H9 (cell line): ENCODE measurements around the gene TPRG1. TPM values are rescaled to one million over a fixed set of nuclear protein-coding genes. Genes with fewer than 3 reads are reported as not detected.

Experiments
- DNase-seq: peaks from one replicate; pipeline ENCODE4 v3.0.0-alpha.2; 2017
- H2AFZ ChIP-seq: one replicate; pipeline ENCODE4 v1.6.1; 2013; ENCODE audit warnings: mild to moderate bottlenecking, low read length, control low read depth, moderate library complexity
- H2AK5ac ChIP-seq: 2 replicates; pipeline ENCODE4 v1.6.1; 2013; ENCODE audit warnings: low read length, control low read depth, mixed read lengths; ENCODE audit not compliant: insufficient read length
- H2BK120ac ChIP-seq: one replicate; pipeline ENCODE4 v1.6.1; 2013; ENCODE audit warnings: low read depth, mild to moderate bottlenecking, low read length, control low read depth, inconsistent platforms; ENCODE audit not compliant: poor library complexity, severe bottlenecking
- H2BK12ac ChIP-seq: 2 replicates; pipeline ENCODE4 v1.6.1; 2013; ENCODE audit warnings: low read length, control low read depth, mixed read lengths, low read depth; ENCODE audit not compliant: insufficient read length
- H2BK15ac ChIP-seq: 2 replicates; pipeline ENCODE4 v1.6.1; 2013; ENCODE audit warnings: low read depth, low read length, control low read depth
- H2BK20ac ChIP-seq: one replicate; pipeline ENCODE4 v1.6.1; 2013; ENCODE audit warnings: low read depth, mild to moderate bottlenecking, low read length, control low read depth, inconsistent platforms; ENCODE audit not compliant: poor library complexity, severe bottlenecking
- H2BK5ac ChIP-seq: 2 replicates; pipeline ENCODE4 v1.6.1; 2013; ENCODE audit warnings: low read length, control low read depth, mixed read lengths; ENCODE audit not compliant: insufficient read length
- H3K14ac ChIP-seq: 2 replicates; pipeline ENCODE4 v1.6.1; 2013; ENCODE audit warnings: low read length, control low read depth; ENCODE audit not compliant: insufficient read depth
- H3K18ac ChIP-seq: 2 replicates; pipeline ENCODE4 v1.6.1; 2013; ENCODE audit warnings: low read depth, mild to moderate bottlenecking, mixed read lengths, low read length, control low read depth; ENCODE audit not compliant: insufficient read length
- H3K23ac ChIP-seq: 2 replicates; pipeline ENCODE4 v1.6.1; 2013; ENCODE audit warnings: low read length, control low read depth, mixed read lengths, low read depth; ENCODE audit not compliant: insufficient read length
- H3K23me2 ChIP-seq: 2 replicates; pipeline ENCODE4 v1.6.1; 2013; ENCODE audit warnings: low read depth, mild to moderate bottlenecking, mixed read lengths, low read length, control low read depth; ENCODE audit not compliant: insufficient read length, poor library complexity, severe bottlenecking
- H3K27ac ChIP-seq: 2 replicates; pipeline ENCODE4 v1.5.1; 2013; ENCODE audit warnings: low read length, control low read depth, mixed read lengths, low read depth; ENCODE audit not compliant: insufficient read length
- H3K27me3 ChIP-seq: 2 replicates; pipeline ENCODE4 v1.6.1; 2013; ENCODE audit warnings: low read length, control low read depth, inconsistent platforms; ENCODE audit not compliant: insufficient read depth
- H3K4ac ChIP-seq: 2 replicates; pipeline ENCODE4 v1.6.1; 2013; ENCODE audit warnings: low read depth, mild to moderate bottlenecking, control low read depth, inconsistent platforms, low read length, moderate library complexity
- H3K4me1 ChIP-seq: 2 replicates; pipeline ENCODE4 v1.6.1; 2013; ENCODE audit warnings: low read length, control low read depth, inconsistent platforms; ENCODE audit not compliant: insufficient read depth
- H3K4me2 ChIP-seq: 2 replicates; pipeline ENCODE4 v1.6.1; 2013; ENCODE audit warnings: low read length, control low read depth, mixed read lengths; ENCODE audit not compliant: insufficient read length, insufficient read depth
- H3K56ac ChIP-seq: 2 replicates; pipeline ENCODE4 v1.6.1; 2013; ENCODE audit warnings: low read depth, mild to moderate bottlenecking, mixed read lengths, low read length, control low read depth; ENCODE audit not compliant: insufficient read length
- H3K79me1 ChIP-seq: 2 replicates; pipeline ENCODE4 v1.6.1; 2013; ENCODE audit warnings: low read depth, mild to moderate bottlenecking, moderate library complexity, low read length, control low read depth, inconsistent platforms; ENCODE audit not compliant: insufficient read depth, poor library complexity, severe bottlenecking
- H3K79me2 ChIP-seq: 2 replicates; pipeline ENCODE4 v1.6.1; 2013; ENCODE audit warnings: low read length, control low read depth, inconsistent platforms; ENCODE audit not compliant: insufficient read depth
- H3K9ac ChIP-seq: 2 replicates; pipeline ENCODE4 v1.6.1; 2013; ENCODE audit warnings: low read length, control low read depth, mixed read lengths; ENCODE audit not compliant: insufficient read length; ENCODE audit errors: extremely low read depth
- H3K9me3 ChIP-seq: one replicate; pipeline ENCODE4 v1.6.1; 2013; ENCODE audit warnings: low read depth, low read length, inconsistent platforms; ENCODE audit not compliant: control insufficient read depth
- H3T11ph ChIP-seq: one replicate; pipeline ENCODE4 v1.6.1; 2013; ENCODE audit warnings: mild to moderate bottlenecking, low read length, control low read depth, inconsistent platforms
- H4K20me1 ChIP-seq: one replicate; pipeline ENCODE4 v1.6.1; 2013; ENCODE audit not compliant: control insufficient read depth, insufficient read length, insufficient read depth
- H4K5ac ChIP-seq: 2 replicates; pipeline ENCODE4 v1.6.1; 2013; ENCODE audit warnings: low read depth, mild to moderate bottlenecking, mixed read lengths, low read length, control low read depth; ENCODE audit not compliant: insufficient read length
- H4K8ac ChIP-seq: replicated peaks from 2 replicates; pipeline ENCODE4 v1.6.1; 2013; ENCODE audit warnings: low read length, control low read depth, mixed read lengths, low read depth; ENCODE audit not compliant: insufficient read length
- H4K91ac ChIP-seq: 2 replicates; pipeline ENCODE4 v1.6.1; 2013; ENCODE audit warnings: low read depth, mild to moderate bottlenecking, moderate library complexity, mixed read lengths, low read length, control low read depth; ENCODE audit not compliant: insufficient read length
- H3K27ac Mint-ChIP-seq, 3 experiments: 2 replicates in 2 of 3; 3 replicates in 1 of 3; pipeline ENCODE4 v1.8.0; 2020 to 2021; ENCODE audit warnings: mixed read lengths in 3 of 3, mild to moderate bottlenecking in 1 of 3, moderate library complexity in 1 of 3
- H3K27me3 Mint-ChIP-seq: 2 replicates; pipeline ENCODE4 v1.8.0; 2021; ENCODE audit warnings: low read depth, mild to moderate bottlenecking, moderate library complexity, mixed read lengths
- H3K36me3 Mint-ChIP-seq, 3 experiments: 2 replicates in 2 of 3; 3 replicates in 1 of 3; pipeline ENCODE4 v1.8.0; 2020 to 2021; ENCODE audit warnings: low read depth in 3 of 3, mixed read lengths in 3 of 3; ENCODE audit not compliant: insufficient read depth in 1 of 3
- H3K4me1 Mint-ChIP-seq, 2 experiments: 2 replicates each; pipeline ENCODE4 v1.8.0; 2020; ENCODE audit warnings: mixed read lengths in 2 of 2
- H3K4me3 Mint-ChIP-seq, 2 experiments: 2 replicates in 1 of 2; 3 replicates in 1 of 2; pipeline ENCODE4 v1.8.0; 2020 to 2021; ENCODE audit warnings: mild to moderate bottlenecking in 2 of 2, mixed read lengths in 2 of 2, moderate library complexity in 1 of 2
- H3K9me3 Mint-ChIP-seq, 2 experiments: 2 replicates in 1 of 2; 3 replicates in 1 of 2; pipeline ENCODE4 v1.8.0; 2020; ENCODE audit warnings: mild to moderate bottlenecking in 2 of 2, mixed read lengths in 2 of 2, moderate library complexity in 1 of 2
- WGBS: extraction: QIAGEN DNeasy Blood & Tissue Kit; methylation state at CpG from one replicate; pipeline ENCODE4 v1.1.7; 2013; ENCODE audit warnings: missing lambda C conversion rate, low lambda C conversion rate, mixed read lengths; ENCODE audit not compliant: insufficient read length; ENCODE audit errors: extremely low coverage; 5-methylcytosine and 5-hydroxymethylcytosine counted together
- total RNA-seq: library from RNA; stranded (reverse); gene quantifications from 2 replicates; pipeline ENCODE4 v1.2.1, GENCODE V29; 2021
- TF ChIP-seq, protein P1 (sequence below): fragments of 200-600 bp; sonication (generic); conservative IDR thresholded peaks from 3 replicates; pipeline ENCODE4 v1.8.0; 2021; ENCODE audit warnings: antibody characterized with exemption, mild to moderate bottlenecking

The TPRG1 gene
- total RNA-seq, 1 experiment from 2014 or later = 0.66 TPM

DNA sequence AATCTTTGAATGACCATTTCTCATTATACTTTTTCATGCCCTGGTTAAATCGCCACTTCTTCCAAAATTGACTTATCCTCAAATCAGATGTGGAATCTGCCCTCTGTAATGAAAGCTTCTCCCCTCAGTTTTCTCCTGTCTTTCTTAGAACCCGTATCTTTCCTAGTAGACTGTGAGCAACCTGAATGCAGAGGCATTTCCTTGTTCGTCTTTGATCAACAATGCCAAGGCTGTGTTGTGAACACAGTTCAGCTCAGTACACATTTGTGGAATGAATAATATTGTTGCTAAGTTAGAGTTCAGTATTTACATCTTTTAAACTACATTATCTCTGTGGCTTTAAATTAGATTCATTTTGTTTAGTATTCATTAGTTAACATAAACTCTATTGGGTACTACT, 123.3 kb downstream of the TPRG1 start:
- Histone ChIP-seq H3K14ac (no peak overlapping the region), H4K5ac (no peak overlapping the region), H3K4ac (no peak overlapping the region), H3K27ac (no peak overlapping the region), H3K79me2 (no peaks in the 10 kb centered on the region), H2BK120ac (no peak overlapping the region), H2AFZ (no peak overlapping the region), H3K56ac (no peak overlapping the region), H2BK20ac (no peak overlapping the region), H3K27me3 (no peaks in the 10 kb centered on the region), H3K4me2 (no peak overlapping the region), H4K8ac (no peak overlapping the region), H2BK12ac (no peak overlapping the region), H3K9ac (no peak overlapping the region), H2AK5ac (no peak overlapping the region), H3T11ph (no peak overlapping the region), H3K23ac (no peak overlapping the region), H2BK5ac (no peak overlapping the region), H4K20me1 (no peaks in the 10 kb centered on the region), H4K91ac (no peak overlapping the region), H3K79me1 (no peaks in the 10 kb centered on the region), H3K9me3 (no peaks in the 10 kb centered on the region), H3K4me1 (no peaks in the 10 kb centered on the region; the same call in 1 of the 2 replicates), H3K23me2 (no peaks in the 10 kb centered on the region), H3K18ac (no peak overlapping the region), H2BK15ac (no peak overlapping the region)
- Mint-ChIP-seq H3K36me3 (peaks cover 0 to 3% (median 0%) of the 10 kb centered on the region in 3 experiments; a peak in 1 of 7 replicates), H3K9me3 (no peaks in the 10 kb centered on the region), H3K4me1 (peaks cover 15 to 19% of the 10 kb centered on the region in 2 experiments), H3K4me3 (no peak overlapping the region), H3K27ac (no peak overlapping the region), H3K27me3 (no peaks in the 10 kb centered on the region)
- DNase-seq = no peak
- TF ChIP-seq, protein P1, sequence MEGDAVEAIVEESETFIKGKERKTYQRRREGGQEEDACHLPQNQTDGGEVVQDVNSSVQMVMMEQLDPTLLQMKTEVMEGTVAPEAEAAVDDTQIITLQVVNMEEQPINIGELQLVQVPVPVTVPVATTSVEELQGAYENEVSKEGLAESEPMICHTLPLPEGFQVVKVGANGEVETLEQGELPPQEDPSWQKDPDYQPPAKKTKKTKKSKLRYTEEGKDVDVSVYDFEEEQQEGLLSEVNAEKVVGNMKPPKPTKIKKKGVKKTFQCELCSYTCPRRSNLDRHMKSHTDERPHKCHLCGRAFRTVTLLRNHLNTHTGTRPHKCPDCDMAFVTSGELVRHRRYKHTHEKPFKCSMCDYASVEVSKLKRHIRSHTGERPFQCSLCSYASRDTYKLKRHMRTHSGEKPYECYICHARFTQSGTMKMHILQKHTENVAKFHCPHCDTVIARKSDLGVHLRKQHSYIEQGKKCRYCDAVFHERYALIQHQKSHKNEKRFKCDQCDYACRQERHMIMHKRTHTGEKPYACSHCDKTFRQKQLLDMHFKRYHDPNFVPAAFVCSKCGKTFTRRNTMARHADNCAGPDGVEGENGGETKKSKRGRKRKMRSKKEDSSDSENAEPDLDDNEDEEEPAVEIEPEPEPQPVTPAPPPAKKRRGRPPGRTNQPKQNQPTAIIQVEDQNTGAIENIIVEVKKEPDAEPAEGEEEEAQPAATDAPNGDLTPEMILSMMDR = no peak
- no CpG with 5 or more reads among the region's 3 CpGs for WGBS
